Activated T-cell treated with anti-CD3 and anti-CD28 coated beads for 24 hours (primary cell): Measurements from ENCODE around the gene TMEM192.
"Not testable (repeated sequence)": the region's sequence is repeated elsewhere in the genome, so short reads cannot be mapped to it uniquely, and the experiment has no call there.

ENCODE experiments used
- DNase-seq: peaks from one replicate; pipeline ENCODE4 v3.0.0-alpha.2; 2020; ENCODE audit warnings: low read depth

TMEM192 gene

GRCh38 chr4:165112368-165113121 is at the start of gene TMEM192:
Gene TMEM192, minus strand, starts transcription at chr4:165112860. Its CDS starts 87 bp downstream, at chr4:165112773.
- peak; percentile 86 for DNase-seq

- no peak for DNase-seq
These were observed 46.1 kb upstream of the TMEM192 start for GRCh38 chr4:165158762-165159161.

GRCh38 chr4:165156906-165157305 is 44.2 kb upstream of the TMEM192 start:
- no peak for DNase-seq

- DNase-seq: no peak
These were observed 41.8 kb upstream of the TMEM192 start for GRCh38 chr4:165154482-165154881.

- DNase-seq: no peak
These were observed 39.9 kb upstream of the TMEM192 start for GRCh38 chr4:165152527-165152926.

- DNase-seq: no peak
These were observed 39.1 kb upstream of the TMEM192 start for GRCh38 chr4:165151734-165152133.

- no peak for DNase-seq
These were observed 37.9 kb upstream of the TMEM192 start for GRCh38 chr4:165150545-165150944.

GRCh38 chr4:165138843-165139242 is 26.2 kb upstream of the TMEM192 start:
- no peak for DNase-seq

GRCh38 chr4:165137205-165137604 is 24.5 kb upstream of the TMEM192 start:
- no peak for DNase-seq

- DNase-seq: no peak
These were observed 23.9 kb upstream of the TMEM192 start for GRCh38 chr4:165136529-165136928.

- no peak for DNase-seq
These were observed 20.5 kb upstream of the TMEM192 start for GRCh38 chr4:165133150-165133549.

GRCh38 chr4:165131247-165131832 is 18.7 kb upstream of the TMEM192 start:
- peak; percentile 70 for DNase-seq

- DNase-seq: no peak
These were observed 17.3 kb upstream of the TMEM192 start for GRCh38 chr4:165129924-165130323.

GRCh38 chr4:165125869-165126499 is 13.3 kb upstream of the TMEM192 start:
- not testable (repeated sequence) for DNase-seq

GRCh38 chr4:165124488-165124887 is 11.8 kb upstream of the TMEM192 start:
- no peak for DNase-seq

- DNase-seq: no peak
These were observed 5.7 kb upstream of the TMEM192 start for GRCh38 chr4:165118256-165118909.

- DNase-seq: no peak
These were observed 2.6 kb upstream of the TMEM192 start for GRCh38 chr4:165115301-165115700.

- no peak for DNase-seq
These were observed 723 bp downstream of the TMEM192 start for GRCh38 chr4:165111906-165112367.

- no peak for DNase-seq
These were observed 6.1 kb downstream of the TMEM192 start for GRCh38 chr4:165106518-165106917.

GRCh38 chr4:165101641-165102040 is 11.0 kb downstream of the TMEM192 start:
- no peak for DNase-seq

GRCh38 chr4:165096776-165097175 is 15.9 kb downstream of the TMEM192 start:
- no peak for DNase-seq

GRCh38 chr4:165095291-165095690 is 17.4 kb downstream of the TMEM192 start:
- DNase-seq: no peak

- no peak for DNase-seq
These were observed 17.8 kb downstream of the TMEM192 start for GRCh38 chr4:165094873-165095272.
